Spleen (tissue), 7 donors: ENCODE results near the gene CXCR3.

ENCODE experiments used
- POLR2A ChIP-seq, 3 donors: fragments of 450-650 bp; IDR thresholded peaks; one replicate each; pipeline ENCODE4 v1.5.1; 2017; ENCODE audit warnings: antibody characterized with exemption in 3 of 3, mild to moderate bottlenecking in 1 of 3
- POLR2AphosphoS5 ChIP-seq, 3 donors: sonication (generic); formaldehyde crosslinking; IDR thresholded peaks; one replicate each; pipeline ENCODE4 v1.5.1; 2017; ENCODE audit warnings: antibody characterized with exemption in 3 of 3
- TF ChIP-seq, protein P1 (sequence below), 11 experiments: fragments of 200-600 bp in 7 of 11; fragments of 450-650 bp in 4 of 11; sonication (generic) in 4 of 11; IDR thresholded peaks in 8 of 11; conservative IDR thresholded peaks in 3 of 11; 1 replicate in 7 of 11; 2 replicates in 4 of 11; pipeline versions ENCODE4 v1.4.0 to v1.8.0; 2016 to 2021; ENCODE audit warnings: antibody characterized with exemption in 11 of 11, inconsistent platforms in 4 of 11, mild to moderate bottlenecking in 1 of 11
- donor health status: DM: no; HTN: no; CAD: no; lungs with moderate emphysema.
- donor health status: DM: no; HTN: no; CAD: no.
- donor health status: DM: no; HTN: no; CAD: no.

DNA sequence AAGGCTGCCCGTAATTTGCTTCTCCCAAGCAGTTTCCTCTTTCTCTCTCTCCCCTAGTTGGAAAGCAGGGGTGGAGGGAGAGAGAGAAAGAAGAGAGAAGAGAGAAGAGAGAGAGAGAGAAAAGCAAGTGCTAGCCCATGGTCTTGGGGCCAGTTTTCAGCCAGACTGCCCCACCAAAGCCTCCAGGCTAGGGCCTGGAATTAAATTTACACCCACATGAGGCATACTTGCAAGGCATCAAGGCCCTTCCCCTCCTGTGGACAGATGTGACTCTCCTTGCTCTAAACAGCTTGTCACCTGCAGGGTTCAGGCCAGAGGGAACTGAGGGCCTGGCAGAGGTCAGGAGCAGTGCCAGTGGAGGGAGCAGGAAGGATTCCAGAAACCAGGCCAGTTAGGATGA is 1.7 kb upstream of the CXCR3 start:
- TF ChIP-seq, protein P1, sequence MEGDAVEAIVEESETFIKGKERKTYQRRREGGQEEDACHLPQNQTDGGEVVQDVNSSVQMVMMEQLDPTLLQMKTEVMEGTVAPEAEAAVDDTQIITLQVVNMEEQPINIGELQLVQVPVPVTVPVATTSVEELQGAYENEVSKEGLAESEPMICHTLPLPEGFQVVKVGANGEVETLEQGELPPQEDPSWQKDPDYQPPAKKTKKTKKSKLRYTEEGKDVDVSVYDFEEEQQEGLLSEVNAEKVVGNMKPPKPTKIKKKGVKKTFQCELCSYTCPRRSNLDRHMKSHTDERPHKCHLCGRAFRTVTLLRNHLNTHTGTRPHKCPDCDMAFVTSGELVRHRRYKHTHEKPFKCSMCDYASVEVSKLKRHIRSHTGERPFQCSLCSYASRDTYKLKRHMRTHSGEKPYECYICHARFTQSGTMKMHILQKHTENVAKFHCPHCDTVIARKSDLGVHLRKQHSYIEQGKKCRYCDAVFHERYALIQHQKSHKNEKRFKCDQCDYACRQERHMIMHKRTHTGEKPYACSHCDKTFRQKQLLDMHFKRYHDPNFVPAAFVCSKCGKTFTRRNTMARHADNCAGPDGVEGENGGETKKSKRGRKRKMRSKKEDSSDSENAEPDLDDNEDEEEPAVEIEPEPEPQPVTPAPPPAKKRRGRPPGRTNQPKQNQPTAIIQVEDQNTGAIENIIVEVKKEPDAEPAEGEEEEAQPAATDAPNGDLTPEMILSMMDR (IDR thresholded peaks at IDR 0.05 in 8 of 11, conservative IDR thresholded peaks at IDR 0.05 in 3 of 11) = no peak
- no peak for TF ChIP-seq POLR2A (IDR thresholded peaks at IDR 0.05)
- no peak for TF ChIP-seq POLR2AphosphoS5 (IDR thresholded peaks at IDR 0.05)
